ENCODE results near the gene NTHL1. TPM values are rescaled to one million over a fixed set of nuclear protein-coding genes. Genes with fewer than 3 reads are reported as not detected.

The NTHL1 gene
- total and polyA plus RNA-seq, 2 of the 4 experiments (the other 2 are of a cell fraction) = 22.8 to 28.0 TPM

DNA sequence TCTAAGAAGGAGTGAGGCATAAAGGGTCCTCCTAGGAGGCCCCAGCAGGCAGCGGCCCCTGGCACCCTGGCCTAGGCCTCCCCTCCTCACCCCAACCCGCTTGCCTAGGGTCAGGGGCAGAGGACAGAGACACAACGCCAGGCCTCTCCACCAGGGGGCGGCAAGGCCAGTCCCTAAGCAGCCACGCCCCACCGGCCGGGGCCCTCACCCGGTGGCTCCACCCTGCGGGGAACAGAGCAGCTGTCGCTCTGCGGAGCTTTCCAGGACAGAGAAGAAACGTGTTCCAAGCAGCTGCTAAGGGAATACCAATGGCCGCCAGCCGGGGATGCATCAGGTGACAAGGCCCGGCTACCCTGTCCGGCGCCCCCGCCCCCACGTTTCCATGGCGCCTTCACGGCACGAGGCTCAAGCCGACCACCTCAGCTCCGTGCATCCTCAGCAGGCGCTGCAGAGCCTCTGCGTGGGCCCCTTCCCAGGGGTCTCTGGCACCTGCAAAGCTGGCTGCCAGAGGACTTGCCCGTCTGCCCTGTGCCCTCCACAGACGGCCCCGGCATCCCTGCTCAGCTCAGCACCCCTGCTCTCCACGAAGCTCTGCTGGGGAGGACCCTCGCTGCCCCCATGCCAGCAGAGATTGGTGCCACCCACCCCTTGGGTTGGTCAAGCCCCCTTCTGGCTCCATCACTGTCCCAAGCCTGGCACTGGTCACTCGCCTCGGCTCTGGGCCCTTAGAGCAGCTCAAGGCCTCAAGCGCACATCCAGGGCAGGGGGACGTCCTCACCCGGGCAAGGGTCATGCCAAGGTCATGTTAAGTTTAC, 43.6 kb downstream of the NTHL1 start (continued):
- TF ChIP-seq, protein P1, sequence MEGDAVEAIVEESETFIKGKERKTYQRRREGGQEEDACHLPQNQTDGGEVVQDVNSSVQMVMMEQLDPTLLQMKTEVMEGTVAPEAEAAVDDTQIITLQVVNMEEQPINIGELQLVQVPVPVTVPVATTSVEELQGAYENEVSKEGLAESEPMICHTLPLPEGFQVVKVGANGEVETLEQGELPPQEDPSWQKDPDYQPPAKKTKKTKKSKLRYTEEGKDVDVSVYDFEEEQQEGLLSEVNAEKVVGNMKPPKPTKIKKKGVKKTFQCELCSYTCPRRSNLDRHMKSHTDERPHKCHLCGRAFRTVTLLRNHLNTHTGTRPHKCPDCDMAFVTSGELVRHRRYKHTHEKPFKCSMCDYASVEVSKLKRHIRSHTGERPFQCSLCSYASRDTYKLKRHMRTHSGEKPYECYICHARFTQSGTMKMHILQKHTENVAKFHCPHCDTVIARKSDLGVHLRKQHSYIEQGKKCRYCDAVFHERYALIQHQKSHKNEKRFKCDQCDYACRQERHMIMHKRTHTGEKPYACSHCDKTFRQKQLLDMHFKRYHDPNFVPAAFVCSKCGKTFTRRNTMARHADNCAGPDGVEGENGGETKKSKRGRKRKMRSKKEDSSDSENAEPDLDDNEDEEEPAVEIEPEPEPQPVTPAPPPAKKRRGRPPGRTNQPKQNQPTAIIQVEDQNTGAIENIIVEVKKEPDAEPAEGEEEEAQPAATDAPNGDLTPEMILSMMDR (conservative IDR thresholded peaks at IDR 0.05; ENCODE audit: low read depth, low read length) = peak; percentile 98
- TF ChIP-seq RAD21 (IDR thresholded peaks at IDR 0.05; ENCODE audit: low read length) (peak; percentile 61), POLR2A (IDR thresholded peaks at IDR 0.05; ENCODE audit: low read depth, low read length) (no peak), MXI1 (IDR thresholded peaks at IDR 0.05; ENCODE audit: borderline replicate concordance, low read depth, low read length) (peak; percentile 71), MAZ (IDR thresholded peaks at IDR 0.05; ENCODE audit: borderline replicate concordance, low read depth, low read length) (peak; percentile 61; the same call in 1 of the 2 replicates)
